Melanocyte of skin (primary cell): Measurements from ENCODE around the gene SFRP5. TPM values are rescaled to one million over a fixed set of nuclear protein-coding genes. Genes with fewer than 3 reads are reported as not detected.

Experiments used
- total RNA-seq, 2 donors: library from RNA; depleted of rRNA; stranded (reverse); fragments of >200 nt; gene quantifications; 2 replicates each; pipeline ENCODE4 v1.2.3, GENCODE V29; 2012

SFRP5 gene, protein sequence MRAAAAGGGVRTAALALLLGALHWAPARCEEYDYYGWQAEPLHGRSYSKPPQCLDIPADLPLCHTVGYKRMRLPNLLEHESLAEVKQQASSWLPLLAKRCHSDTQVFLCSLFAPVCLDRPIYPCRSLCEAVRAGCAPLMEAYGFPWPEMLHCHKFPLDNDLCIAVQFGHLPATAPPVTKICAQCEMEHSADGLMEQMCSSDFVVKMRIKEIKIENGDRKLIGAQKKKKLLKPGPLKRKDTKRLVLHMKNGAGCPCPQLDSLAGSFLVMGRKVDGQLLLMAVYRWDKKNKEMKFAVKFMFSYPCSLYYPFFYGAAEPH
- not detected for total RNA-seq

DNA sequence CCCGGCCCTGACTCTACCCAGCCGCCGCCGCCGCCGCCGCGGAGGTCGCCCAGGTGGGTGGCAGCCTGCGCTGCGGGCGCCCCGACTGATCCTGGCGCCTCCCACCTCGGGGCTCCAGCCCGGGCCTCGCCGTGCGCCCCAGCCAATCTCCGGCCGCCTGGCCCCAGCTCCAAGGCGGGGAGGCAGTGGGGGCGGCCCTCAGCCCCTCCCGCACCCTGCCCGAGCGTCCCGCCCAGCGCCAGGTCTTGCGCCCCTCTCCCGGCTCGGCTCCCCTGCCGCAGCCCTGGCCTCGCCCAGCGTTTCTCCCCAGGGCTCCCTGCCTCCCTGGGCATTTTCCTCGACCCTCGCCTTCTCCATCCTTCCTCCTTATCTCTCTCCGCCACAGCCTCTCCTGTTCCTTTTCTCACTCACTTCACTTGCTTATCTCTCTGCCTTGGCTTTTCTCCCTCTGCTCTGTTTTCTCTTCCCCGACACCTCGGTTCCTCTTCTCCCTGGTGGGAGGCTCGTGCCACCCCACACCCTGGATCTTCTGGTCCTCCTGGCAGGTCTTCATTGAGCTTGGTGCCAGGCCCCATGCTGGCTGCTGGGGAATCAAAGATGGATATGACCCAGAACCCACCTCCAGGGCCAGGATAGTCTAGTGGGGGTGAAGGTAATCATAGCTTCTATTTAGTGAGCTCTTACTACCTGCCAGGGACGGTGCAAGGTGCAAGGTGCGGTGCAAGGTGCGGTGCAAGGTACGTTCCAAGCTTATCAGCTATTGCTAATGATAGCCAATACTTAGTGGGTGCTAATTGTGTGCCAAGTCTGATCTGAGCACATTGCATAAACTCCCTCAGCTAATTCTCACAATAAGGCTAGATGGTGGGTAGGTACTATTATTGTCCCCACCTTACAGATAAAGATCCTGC is at the start of gene SFRP5:
Gene SFRP5 (minus strand): TSS at position 87 of the 911 bp plus-strand sequence. CDS start 166 bp downstream, outside the sequence.

DNA sequence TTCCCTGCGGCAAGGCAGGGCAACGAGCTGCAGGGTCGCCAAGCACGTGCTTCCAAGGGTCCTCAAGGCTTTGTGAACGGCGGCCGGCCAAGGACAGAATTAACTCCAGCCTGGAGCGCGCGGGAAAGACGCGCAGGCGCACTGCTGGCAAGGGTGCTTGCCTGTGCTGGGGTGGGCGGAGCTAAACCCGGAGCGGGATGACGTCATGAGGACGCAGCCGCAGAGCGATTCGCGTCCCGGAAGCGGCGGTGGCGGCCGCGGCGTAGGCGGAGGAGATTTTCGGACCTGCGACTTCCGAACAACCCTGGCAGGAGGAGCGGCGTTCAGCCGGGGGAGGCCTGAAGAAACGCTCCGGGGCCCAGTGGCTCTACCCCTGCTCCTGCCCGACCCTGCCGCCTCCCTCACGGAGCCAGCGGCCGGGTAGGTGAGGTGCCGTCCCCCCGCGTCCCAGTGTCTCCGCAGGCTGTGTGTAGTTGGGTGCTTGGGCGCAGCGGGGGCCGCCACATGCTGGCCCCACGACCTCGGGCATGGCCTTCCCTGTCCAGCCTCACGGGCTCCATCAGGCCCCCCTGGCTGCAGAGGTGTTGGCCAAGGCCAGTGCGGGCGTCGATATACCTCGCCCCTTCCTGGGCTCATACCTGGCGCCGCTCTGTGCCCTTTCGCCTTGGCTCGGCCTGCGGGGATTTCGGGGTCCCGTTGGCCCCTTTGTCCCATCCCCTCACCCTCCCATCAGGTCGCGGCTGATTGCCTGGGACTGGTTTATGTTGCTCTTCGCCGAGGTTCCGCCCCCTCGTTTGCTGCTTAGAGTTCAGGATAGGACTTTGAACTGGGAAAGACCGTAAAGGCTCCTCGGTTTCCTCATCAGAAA is 34.7 kb downstream of the SFRP5 start, which contains the start of gene ZFYVE27:
Gene ZFYVE27 (plus strand): TSS at position 227 of the 868 bp plus-strand sequence. CDS start 1,350 bp downstream, outside the sequence.

Other genes starting within 250 kb of the SFRP5 start
- gene ANKRD2, start 199.2 kb downstream of the SFRP5 start, total RNA-seq = under 1 TPM; under 0.01 to 0.33 TPM
- 1 to 10 TPM; 1.3 to 1.7 TPM for gene HOGA1, start 187.6 kb downstream of the SFRP5 start, total RNA-seq
- not detected for gene C10orf62, start 182.3 kb downstream of the SFRP5 start, total RNA-seq
- gene MORN4, start 138.5 kb downstream of the SFRP5 start, total RNA-seq = 1 to 10 TPM; 4.1 to 4.3 TPM
- gene PI4K2A, start 131.3 kb downstream of the SFRP5 start, total RNA-seq = 10 to 100 TPM; 18.6 to 23.7 TPM
- 100 to 1,000 TPM; 198 to 284 TPM for gene AVPI1, start 84.8 kb downstream of the SFRP5 start, total RNA-seq
- gene MARVELD1, start 58.3 kb downstream of the SFRP5 start, total RNA-seq = 10 to 100 TPM; 70.6 to 89.1 TPM
- gene ZFYVE27, start 34.9 kb downstream of the SFRP5 start, total RNA-seq = 10 to 100 TPM; 37.9 to 40.6 TPM
- gene GOLGA7B, start 77.8 kb upstream of the SFRP5 start, total RNA-seq = 1 to 10 TPM; 3.8 to 7.7 TPM